Effector CD8-positive, alpha-beta T cell (primary cell): ENCODE measurements around the gene PKDREJ.
"Not testable (repeated sequence)": the region's sequence is repeated elsewhere in the genome, so short reads cannot be mapped to it uniquely, and the experiment has no call there.

ENCODE experiments used
- DNase-seq: peaks from one replicate; lab custom pipeline; 2025; lab: John Stamatoyannopoulos, UW

PKDREJ gene

GRCh38 chr22:46264520-46264919 lies 1.4 kb upstream of the PKDREJ start:
- not testable (repeated sequence) for DNase-seq

GRCh38 chr22:46262449-46263215 lies 511 bp downstream of the PKDREJ start:
- DNase-seq: no peak

GRCh38 chr22:46260038-46260437 lies 3.1 kb downstream of the PKDREJ start:
- DNase-seq: no peak

- DNase-seq: no peak
Measured at GRCh38 chr22:46259374-46259773, 3.8 kb downstream of the PKDREJ start.

GRCh38 chr22:46256358-46256958 lies 6.7 kb downstream of the PKDREJ start:
- no peak for DNase-seq

- DNase-seq: no peak
Measured at GRCh38 chr22:46251816-46252380, 11.2 kb downstream of the PKDREJ start.

- no peak for DNase-seq
Measured at GRCh38 chr22:46251266-46251665, 11.9 kb downstream of the PKDREJ start.

GRCh38 chr22:46250783-46251125 lies 12.4 kb downstream of the PKDREJ start:
- DNase-seq: no peak

GRCh38 chr22:46250035-46250782 lies 12.9 kb downstream of the PKDREJ start, which contains the start of gene CDPF1:
CDPF1 (minus strand) TSS chr22:46250293; CDS start chr22:46248284, 2,009 bp downstream.
- peak; percentile 78 for DNase-seq

GRCh38 chr22:46247443-46247975 lies 15.6 kb downstream of the PKDREJ start:
- no peak for DNase-seq

- no peak for DNase-seq
Measured at GRCh38 chr22:46246178-46246577, 17.0 kb downstream of the PKDREJ start.

GRCh38 chr22:46245511-46245910 lies 17.6 kb downstream of the PKDREJ start:
- no peak for DNase-seq

- no peak for DNase-seq
Measured at GRCh38 chr22:46244771-46245170, 18.4 kb downstream of the PKDREJ start.

GRCh38 chr22:46242076-46242475 lies 21.1 kb downstream of the PKDREJ start:
- no peak for DNase-seq

- no peak for DNase-seq
Measured at GRCh38 chr22:46241396-46242007, 21.6 kb downstream of the PKDREJ start.

GRCh38 chr22:46240907-46241306 lies 22.2 kb downstream of the PKDREJ start:
- no peak for DNase-seq

GRCh38 chr22:46240506-46240905 lies 22.6 kb downstream of the PKDREJ start:
- no peak for DNase-seq

GRCh38 chr22:46240073-46240472 lies 23.1 kb downstream of the PKDREJ start:
- no peak for DNase-seq

GRCh38 chr22:46239261-46240048 lies 23.7 kb downstream of the PKDREJ start:
- DNase-seq: no peak

- no peak for DNase-seq
Measured at GRCh38 chr22:46238541-46238940, 24.6 kb downstream of the PKDREJ start.
